Esophagus (tissue), 2 donors: ENCODE measurements around the gene RNF123. TPM values are rescaled to one million over a fixed set of nuclear protein-coding genes. Genes with fewer than 3 reads are reported as not detected.

ENCODE experiments used
- H3K27ac ChIP-seq, 2 donors: one replicate each; pipeline ENCODE4 v1.5.1; 2013; ENCODE audit warnings: low read depth in 2 of 2, mild to moderate bottlenecking in 2 of 2, inconsistent platforms in 1 of 2, low read length in 1 of 2, moderate library complexity in 1 of 2
- H3K27me3 ChIP-seq, 2 donors: one replicate each; pipeline ENCODE4 v1.6.1; 2013; ENCODE audit warnings: low read length in 2 of 2, control low read depth in 1 of 2, mild to moderate bottlenecking in 1 of 2; ENCODE audit not compliant: insufficient read depth in 2 of 2, control insufficient read depth in 1 of 2
- H3K36me3 ChIP-seq, 2 donors: one replicate each; pipeline ENCODE4 v1.6.1; 2013; ENCODE audit warnings: low read length in 1 of 2; ENCODE audit not compliant: control insufficient read depth in 2 of 2, insufficient read depth in 2 of 2
- H3K4me1 ChIP-seq, 2 donors: one replicate each; pipeline ENCODE4 v1.6.1; 2013; ENCODE audit warnings: low read length in 1 of 2; ENCODE audit not compliant: control insufficient read depth in 2 of 2, insufficient read depth in 2 of 2
- H3K4me3 ChIP-seq, 2 donors: one replicate each; pipeline ENCODE4 v1.5.1; 2013; ENCODE audit warnings: low read length in 2 of 2, mild to moderate bottlenecking in 2 of 2, low read depth in 1 of 2, moderate library complexity in 1 of 2
- H3K9me3 ChIP-seq, 2 donors: one replicate each; pipeline ENCODE4 v1.6.1; 2013; ENCODE audit warnings: mild to moderate bottlenecking in 2 of 2, low read depth in 1 of 2, low read length in 1 of 2, moderate library complexity in 1 of 2; ENCODE audit not compliant: control insufficient read depth in 2 of 2, insufficient read depth in 1 of 2
- WGBS, 2 donors: extraction: QIAGEN DNeasy Blood & Tissue Kit; methylation state at CpG; one replicate each; pipeline ENCODE4 v1.1.7; 2013; 5-methylcytosine and 5-hydroxymethylcytosine counted together
- polyA plus RNA-seq, 2 donors: library from polyadenylated mRNA; stranded (reverse); fragments of 200-250 nt; gene quantifications; one replicate each; pipeline ENCODE4 v1.2.3, GENCODE V29; 2013
- donor health status: healthy with polysubstance abuse.
- donor health status: Bipolar disorder and iron deficiency.

Gene RNF123
- polyA plus RNA-seq, 2 donors = 14.7 to 16.9 TPM

DNA sequence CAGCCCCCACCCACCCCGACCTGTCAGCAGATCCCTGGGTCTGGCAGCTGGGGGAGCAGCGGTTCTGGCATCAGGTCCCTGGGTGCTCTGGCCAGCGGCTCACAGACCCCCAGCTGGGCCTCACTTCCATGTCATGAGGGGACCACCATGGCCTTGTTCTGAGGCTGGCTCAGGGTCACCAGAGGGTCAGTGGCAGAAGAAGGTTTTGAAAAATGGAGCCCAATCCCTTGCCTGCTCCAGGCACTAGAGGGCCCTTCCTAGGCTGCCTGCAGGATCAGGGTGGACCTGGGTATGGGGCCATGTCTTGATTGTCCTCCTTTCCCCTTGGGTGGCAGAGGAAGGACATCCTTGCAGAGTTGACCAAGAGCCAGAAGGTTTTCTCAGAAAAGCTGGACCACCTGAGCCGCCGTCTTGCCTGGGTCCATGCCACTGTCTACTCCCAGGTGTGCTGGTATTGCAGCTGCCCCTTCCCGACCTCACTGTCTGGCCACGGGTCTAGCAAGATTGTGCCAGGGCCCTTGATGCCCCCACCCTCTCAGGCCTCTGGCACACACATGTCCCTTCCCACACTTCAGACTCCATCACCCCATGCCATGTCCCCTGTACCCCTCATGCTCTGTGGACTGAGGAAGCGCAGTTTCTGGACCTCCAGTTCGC, 17.2 kb downstream of the RNF123 start:
- peaks cover 13 to 39% of the 10 kb centered on the region in 2 donors for H3K36me3 ChIP-seq
- WGBS, 2 donors = 85 to 87% methylated on average over 9 of the region's 9 CpGs
- H3K27ac ChIP-seq = no peak overlapping the region
- no peaks in the 10 kb centered on the region for H3K27me3 ChIP-seq
- no peaks in the 10 kb centered on the region for H3K4me1 ChIP-seq
- no peaks in the 10 kb centered on the region for H3K9me3 ChIP-seq
- no peak overlapping the region for H3K4me3 ChIP-seq

DNA sequence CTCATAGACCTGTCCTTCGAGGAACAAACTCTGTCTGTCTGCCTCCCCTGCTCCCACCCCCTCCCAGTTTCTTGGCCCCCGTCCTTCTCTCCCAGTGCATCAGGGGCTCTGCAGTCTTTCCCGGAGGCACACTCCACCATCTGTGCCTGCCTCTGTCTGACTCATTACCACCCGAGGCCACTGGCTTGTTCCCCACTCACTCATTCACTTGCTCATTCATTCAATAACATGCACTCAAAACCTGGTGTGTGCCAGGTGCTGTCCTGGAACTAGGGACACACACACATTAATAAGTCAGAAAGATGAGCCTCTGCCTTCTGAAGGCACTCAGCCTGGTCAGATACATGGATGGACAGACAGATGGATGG, 17.7 kb downstream of the RNF123 start:
- 56 to 59% methylated on average over 4 of the region's 4 CpGs for WGBS, 2 donors
- Histone ChIP-seq H3K9me3 (no peaks in the 10 kb centered on the region), H3K27ac (no peak overlapping the region), H3K36me3 (peaks cover 14 to 37% of the 10 kb centered on the region in 2 donors), H3K4me3 (no peak overlapping the region), H3K27me3 (no peaks in the 10 kb centered on the region), H3K4me1 (no peaks in the 10 kb centered on the region)

DNA sequence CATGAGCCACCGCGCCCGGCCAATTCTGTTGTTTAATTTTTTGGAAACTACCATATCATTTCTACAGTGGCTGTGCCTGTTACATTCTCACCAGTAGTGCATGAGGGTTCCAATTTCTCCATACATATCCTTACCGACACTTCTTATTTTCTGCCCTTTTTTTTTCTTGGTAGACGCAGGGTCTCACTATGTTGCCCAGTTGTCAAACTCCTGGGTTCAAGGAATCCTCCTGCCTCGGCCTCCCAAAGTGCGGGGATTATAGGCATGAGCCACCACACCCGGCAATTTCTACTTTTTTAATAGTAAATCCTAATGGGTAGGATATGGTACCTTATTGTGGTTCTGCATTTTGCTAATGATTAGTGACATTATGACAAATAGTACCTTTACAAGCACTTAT, 20.5 kb downstream of the RNF123 start:
- H3K27me3 ChIP-seq = no peaks in the 10 kb centered on the region
- no peaks in the 10 kb centered on the region for H3K4me1 ChIP-seq
- H3K9me3 ChIP-seq = no peaks in the 10 kb centered on the region
- no peak overlapping the region for H3K4me3 ChIP-seq
- H3K27ac ChIP-seq = no peak overlapping the region
- 93 to 96% methylated on average over 8 of the region's 8 CpGs for WGBS, 2 donors
- peaks cover 7 to 33% of the 10 kb centered on the region in 2 donors for H3K36me3 ChIP-seq

DNA sequence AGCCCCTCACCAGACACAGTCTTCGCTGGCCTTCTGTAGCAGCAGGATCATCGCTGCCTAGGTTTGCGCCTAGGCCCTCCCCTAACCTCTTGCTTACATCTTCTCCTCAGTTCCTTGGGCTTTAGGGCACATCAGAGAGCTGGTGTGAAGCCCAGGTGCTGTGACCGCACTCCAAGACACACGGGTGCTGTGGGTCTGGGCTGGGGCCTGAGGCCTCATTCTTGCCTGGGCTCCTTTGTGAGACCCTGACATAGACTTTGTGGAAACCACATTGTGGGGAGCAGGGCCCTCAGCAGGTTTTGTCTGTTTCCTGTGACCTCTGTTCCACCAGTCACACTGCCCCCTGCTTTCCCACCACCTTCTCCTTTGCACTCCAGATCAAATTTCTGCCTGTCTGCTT, 22.1 kb downstream of the RNF123 start:
- Histone ChIP-seq H3K27ac (no peak overlapping the region), H3K9me3 (no peaks in the 10 kb centered on the region), H3K4me1 (no peaks in the 10 kb centered on the region), H3K36me3 (peaks cover 3 to 33% of the 10 kb centered on the region in 2 donors), H3K4me3 (no peak overlapping the region), H3K27me3 (no peaks in the 10 kb centered on the region)
- WGBS, 2 donors = 84 to 94% methylated on average over 5 of the region's 5 CpGs

DNA sequence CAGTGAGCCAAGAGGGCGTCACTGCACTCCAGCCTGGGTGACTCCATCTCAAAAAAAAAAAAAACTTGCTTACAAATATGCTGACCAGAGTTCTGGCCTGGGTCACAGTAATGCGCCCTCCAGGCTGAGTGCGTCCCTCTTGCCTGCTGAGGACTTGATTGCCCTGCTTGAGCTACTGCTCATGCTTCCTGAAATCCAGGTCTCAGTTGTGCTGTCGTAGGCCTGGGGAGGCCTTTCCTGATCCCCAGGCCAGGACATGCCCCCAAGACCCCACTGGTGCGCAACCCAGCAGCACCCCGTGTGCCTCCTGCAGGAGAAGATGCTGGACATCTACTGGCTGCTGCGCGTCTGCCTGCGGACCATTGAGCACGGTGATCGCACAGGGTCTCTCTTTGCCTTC, 22.8 kb downstream of the RNF123 start:
- 95 to 97% methylated on average over 11 of the region's 11 CpGs for WGBS, 2 donors
- H3K36me3 ChIP-seq = peaks cover 3 to 29% of the 10 kb centered on the region in 2 donors
- H3K4me3 ChIP-seq = no peak overlapping the region
- no peak overlapping the region for H3K27ac ChIP-seq
- H3K27me3 ChIP-seq = no peaks in the 10 kb centered on the region
- H3K4me1 ChIP-seq = no peaks in the 10 kb centered on the region
- H3K9me3 ChIP-seq = no peaks in the 10 kb centered on the region

DNA sequence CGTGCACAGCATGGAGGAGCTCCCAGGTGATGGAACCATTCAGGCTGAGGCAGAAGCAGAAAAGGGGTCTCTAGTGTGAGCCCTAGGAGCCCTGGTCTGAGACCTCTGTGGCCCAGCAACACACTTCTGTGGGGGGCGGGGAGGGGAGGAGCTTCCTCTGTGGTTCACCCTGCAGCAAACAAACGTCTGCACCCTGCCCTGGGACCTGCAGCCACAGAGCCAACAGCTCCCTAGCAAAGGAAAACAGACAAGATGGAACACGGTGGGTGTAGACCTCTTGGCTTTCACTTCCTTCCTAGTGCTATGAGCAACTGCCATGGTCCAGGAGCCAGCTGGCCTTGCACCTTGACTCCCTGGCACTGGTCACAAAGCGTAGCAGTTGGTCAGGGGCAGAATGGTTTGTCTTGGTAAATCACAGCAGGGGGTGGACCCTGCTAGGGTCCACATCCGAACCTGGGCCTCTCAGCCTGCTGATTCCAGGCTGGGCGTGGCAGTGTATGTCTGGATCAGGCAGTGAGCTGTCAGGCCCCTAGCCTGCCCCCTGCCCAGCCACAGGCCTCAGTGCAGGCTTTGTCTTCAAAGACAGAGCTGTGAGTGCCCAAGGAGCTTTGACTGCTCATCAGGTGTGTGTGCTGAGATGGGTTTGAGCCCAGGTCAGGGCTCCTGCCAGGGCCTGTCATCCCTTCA, 23.4 kb downstream of the RNF123 start:
- H3K4me1 ChIP-seq = no peaks in the 10 kb centered on the region
- H3K27me3 ChIP-seq = no peaks in the 10 kb centered on the region
- no peak overlapping the region for H3K27ac ChIP-seq
- no peaks in the 10 kb centered on the region for H3K9me3 ChIP-seq
- no peak overlapping the region for H3K4me3 ChIP-seq
- peaks cover 3 to 28% of the 10 kb centered on the region in 2 donors for H3K36me3 ChIP-seq
- WGBS, 2 donors = 63 to 69% methylated on average over 7 of the region's 7 CpGs

DNA sequence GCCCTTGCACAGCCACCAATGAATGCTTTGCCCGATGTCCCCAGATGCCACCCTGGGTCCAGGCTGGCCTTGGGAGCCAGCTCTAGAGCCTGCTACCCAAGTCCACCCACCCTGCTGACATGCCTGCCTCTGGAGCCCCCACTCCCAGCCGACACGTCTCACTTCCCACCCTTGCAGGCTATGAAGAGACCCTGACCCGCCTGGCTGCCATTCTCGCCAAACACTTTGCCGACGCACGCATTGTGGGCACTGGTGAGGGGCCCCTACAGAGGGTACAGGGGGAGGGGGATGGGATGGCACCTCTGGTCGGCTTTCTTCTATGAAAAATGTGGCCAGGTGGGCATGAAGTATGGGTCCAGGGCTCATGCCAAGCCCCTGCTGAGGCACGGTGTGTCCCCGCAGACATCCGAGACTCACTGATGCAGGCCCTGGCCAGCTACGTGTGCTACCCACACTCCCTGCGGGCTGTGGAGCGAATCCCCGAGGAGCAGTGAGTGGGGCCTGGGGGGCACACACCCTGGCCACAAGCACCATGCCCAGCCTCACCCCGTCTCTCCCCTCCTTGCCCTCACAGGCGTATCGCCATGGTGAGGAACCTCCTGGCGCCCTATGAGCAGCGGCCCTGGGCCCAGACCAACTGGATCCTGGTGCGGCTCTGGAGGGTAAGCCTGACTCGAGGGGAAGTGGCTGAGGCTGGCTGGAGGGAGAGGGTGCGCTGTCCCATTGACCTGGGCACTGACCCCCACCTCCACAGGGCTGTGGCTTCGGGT, 24.2 kb downstream of the RNF123 start:
- 91 to 94% methylated on average over 25 of the region's 25 CpGs for WGBS, 2 donors
- Histone ChIP-seq H3K9me3 (no peaks in the 10 kb centered on the region), H3K27ac (no peak overlapping the region), H3K27me3 (no peaks in the 10 kb centered on the region), H3K4me1 (peaks cover 3 to 7% of the 10 kb centered on the region in 2 donors), H3K4me3 (no peak overlapping the region), H3K36me3 (peaks cover 3 to 28% of the 10 kb centered on the region in 2 donors)

DNA sequence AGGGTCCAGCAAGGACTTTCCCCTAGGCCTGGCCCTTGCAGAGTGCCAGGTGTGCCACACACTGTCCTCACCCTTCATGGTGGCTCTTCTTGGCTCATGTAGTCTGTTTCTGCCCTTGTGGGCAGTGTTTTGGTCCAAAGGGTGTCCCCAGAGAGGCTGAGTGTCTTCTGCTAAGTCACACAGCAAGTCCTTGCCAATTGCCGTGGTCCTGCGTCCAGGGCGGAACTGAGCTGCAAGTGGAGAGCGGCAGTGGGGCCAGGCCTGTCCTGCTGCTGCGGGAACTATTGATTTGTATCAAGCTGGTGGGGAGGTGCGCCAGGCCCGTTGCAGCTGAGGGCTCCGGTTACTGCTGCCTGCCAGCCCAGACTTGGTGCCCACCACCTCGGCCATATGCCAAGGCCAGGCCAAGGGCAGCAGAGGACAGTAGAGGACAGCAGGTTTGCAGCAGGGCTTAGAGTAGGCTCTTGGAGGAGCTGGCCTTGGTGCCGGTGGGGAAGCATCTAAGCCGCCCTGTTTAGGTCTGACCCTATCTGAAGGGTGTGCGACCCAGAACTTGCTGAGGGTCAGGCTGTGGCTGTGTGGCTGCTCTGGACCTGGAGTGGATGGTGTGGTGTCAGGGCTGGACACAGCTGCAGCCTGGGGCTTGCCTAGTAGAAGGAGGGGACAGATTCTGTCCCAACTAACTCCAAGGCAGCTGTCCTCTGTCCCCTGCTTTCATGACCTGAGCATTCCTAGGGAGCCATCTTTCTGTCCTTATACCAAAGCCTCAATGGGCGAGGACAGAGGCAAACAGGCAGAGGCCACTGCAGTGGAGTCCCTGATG, 25.6 kb downstream of the RNF123 start:
- H3K4me1 ChIP-seq = peaks cover 7 to 16% of the 10 kb centered on the region in 2 donors
- H3K27me3 ChIP-seq = no peaks in the 10 kb centered on the region
- peaks cover 3 to 28% of the 10 kb centered on the region in 2 donors for H3K36me3 ChIP-seq
- no peak overlapping the region for H3K27ac ChIP-seq
- no peaks in the 10 kb centered on the region for H3K9me3 ChIP-seq
- no peak overlapping the region for H3K4me3 ChIP-seq
- 86% methylated on average over 13 of the region's 13 CpGs for WGBS, 2 donors

DNA sequence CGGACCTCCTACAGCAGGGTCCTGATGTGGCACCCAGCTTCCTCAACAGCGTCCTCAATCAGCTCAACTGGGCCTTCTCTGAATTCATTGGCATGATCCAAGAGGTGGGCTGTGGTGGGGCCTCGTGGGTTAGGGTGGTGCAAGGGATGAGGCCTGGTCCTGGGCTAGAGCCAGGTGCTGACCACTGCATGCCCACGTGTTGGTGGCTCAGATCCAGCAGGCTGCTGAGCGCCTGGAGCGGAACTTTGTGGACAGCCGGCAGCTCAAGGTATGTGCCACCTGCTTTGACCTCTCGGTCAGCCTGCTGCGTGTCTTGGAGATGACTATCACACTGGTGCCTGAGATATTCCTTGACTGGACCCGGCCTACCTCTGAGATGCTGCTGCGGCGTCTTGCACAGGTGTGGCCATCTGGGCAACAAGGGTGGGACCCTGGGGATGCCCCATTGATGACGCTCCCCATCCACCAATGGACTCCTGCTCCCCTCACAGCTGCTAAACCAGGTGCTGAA, 26.3 kb downstream of the RNF123 start:
- peaks cover 7 to 16% of the 10 kb centered on the region in 2 donors for H3K4me1 ChIP-seq
- no peak overlapping the region for H3K4me3 ChIP-seq
- H3K27me3 ChIP-seq = no peaks in the 10 kb centered on the region

More for the DNA sequence above, 26.3 kb downstream of the RNF123 start:
- 89 to 91% methylated on average over 13 of the region's 13 CpGs for WGBS, 2 donors
- Histone ChIP-seq H3K27ac (no peak overlapping the region), H3K36me3 (peaks cover 3 to 29% of the 10 kb centered on the region in 2 donors), H3K9me3 (no peaks in the 10 kb centered on the region)
